C4-2B (cell line): ENCODE data around the gene ACSM2B.
"Not testable (repeated sequence)": the region's sequence is repeated elsewhere in the genome, so short reads cannot be mapped to it uniquely, and the experiment has no call there.

ENCODE experiments used
- H3K27ac ChIP-seq: fragments of 450-650 bp; 2 replicates; pipeline ENCODE4 v1.5.1; 2017
- ZFX ChIP-seq: fragments of 450-650 bp; IDR thresholded peaks from 2 replicates; pipeline ENCODE4 v1.6.1; 2017
- TF ChIP-seq, protein P1 (sequence below): fragments of 450-650 bp; conservative IDR thresholded peaks from 2 replicates; pipeline ENCODE4 v1.5.1; 2017; ENCODE audit warnings: mild to moderate bottlenecking

ACSM2B gene

DNA sequence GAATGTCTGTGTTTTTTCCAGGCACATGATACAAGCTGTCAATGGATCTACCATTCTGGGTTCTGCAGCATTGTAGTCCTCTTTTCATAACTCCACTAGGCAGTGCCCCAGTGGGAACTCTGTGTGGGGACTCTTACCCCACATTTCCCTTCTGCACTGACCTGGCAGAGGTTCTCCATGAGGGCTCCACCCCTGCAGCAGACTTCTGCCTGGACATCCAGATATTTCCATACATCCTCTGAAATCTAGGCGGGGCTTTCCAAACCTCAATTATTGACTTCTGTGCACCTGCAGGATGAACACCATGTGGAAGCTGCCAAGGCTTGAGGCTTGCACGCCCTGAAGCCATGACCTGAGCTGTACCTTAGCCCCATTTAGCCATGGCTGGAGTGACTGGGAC, 68.9 kb downstream of the ACSM2B start:
- TF ChIP-seq, protein P1, sequence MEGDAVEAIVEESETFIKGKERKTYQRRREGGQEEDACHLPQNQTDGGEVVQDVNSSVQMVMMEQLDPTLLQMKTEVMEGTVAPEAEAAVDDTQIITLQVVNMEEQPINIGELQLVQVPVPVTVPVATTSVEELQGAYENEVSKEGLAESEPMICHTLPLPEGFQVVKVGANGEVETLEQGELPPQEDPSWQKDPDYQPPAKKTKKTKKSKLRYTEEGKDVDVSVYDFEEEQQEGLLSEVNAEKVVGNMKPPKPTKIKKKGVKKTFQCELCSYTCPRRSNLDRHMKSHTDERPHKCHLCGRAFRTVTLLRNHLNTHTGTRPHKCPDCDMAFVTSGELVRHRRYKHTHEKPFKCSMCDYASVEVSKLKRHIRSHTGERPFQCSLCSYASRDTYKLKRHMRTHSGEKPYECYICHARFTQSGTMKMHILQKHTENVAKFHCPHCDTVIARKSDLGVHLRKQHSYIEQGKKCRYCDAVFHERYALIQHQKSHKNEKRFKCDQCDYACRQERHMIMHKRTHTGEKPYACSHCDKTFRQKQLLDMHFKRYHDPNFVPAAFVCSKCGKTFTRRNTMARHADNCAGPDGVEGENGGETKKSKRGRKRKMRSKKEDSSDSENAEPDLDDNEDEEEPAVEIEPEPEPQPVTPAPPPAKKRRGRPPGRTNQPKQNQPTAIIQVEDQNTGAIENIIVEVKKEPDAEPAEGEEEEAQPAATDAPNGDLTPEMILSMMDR: no peak
- no peak for TF ChIP-seq ZFX
- no peak overlapping the region for H3K27ac ChIP-seq

DNA sequence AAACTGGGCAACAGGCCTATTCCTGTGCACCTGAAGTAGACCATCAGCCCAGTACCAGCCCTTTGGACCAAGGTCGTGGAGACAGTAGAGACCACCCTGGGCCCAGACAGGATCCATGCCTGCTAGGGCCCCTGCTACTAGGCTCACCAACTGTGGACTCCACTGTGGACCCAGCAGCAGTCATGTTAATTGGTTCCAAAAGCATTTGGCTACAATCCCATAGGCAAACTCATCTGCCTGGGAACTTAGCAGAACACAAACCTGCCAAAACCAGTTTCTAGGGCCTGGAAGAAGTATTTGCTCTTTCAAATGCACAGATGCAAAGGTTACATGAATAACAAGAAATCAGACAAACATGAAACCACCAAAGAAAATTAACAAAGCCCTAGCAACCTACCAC, 71.7 kb downstream of the ACSM2B start:
- no peak for TF ChIP-seq ZFX
- TF ChIP-seq, protein P1: no peak

DNA sequence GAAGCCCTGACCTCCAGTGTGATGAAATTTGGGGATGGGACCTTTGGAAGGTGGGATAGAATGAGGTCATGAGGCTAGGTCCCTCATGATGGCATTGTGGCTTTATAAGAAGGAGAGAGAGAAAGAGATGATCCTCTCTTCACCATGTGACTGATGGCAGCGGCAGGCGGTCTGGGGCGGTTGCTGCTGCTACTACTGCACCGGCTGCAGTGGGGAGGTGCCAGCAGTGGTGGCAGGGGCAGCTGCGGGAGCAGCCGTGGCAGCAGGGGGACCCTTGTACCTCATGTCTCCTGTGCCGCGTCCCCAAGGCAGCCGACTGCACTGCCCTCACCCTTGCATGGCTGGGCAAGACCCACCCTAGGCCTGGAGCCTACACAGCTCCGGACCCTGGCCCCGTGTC, 84.7 kb downstream of the ACSM2B start:
- not testable (repeated sequence) for H3K27ac ChIP-seq

More for the DNA sequence above, 71.7 kb downstream of the ACSM2B start:
- no peak overlapping the region for H3K27ac ChIP-seq

DNA sequence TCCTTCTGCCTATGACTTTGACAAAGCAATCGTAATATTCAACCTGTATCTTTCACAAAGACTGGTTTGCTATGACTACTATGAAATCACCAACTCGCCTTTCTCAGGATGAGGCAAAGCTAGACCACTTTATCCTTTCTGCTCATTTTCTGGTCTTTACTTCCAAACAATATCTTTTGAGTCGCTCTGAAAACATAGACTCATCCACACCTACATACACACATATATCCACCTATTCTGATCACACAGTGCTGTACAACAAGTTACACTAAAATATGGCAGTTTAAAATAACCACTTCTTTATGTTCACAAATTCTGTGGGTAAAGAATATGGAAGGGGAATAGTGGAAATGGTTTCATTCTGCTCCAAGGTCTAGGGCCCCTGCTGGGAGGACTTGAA, 85.2 kb downstream of the ACSM2B start:
- not testable (repeated sequence) for H3K27ac ChIP-seq
